Measurements from ENCODE around the gene ANKRD28.
A peak's percentile ranks its signal among the peaks of the same experiment; 100 is the strongest.
"Not testable (repeated sequence)": the region's sequence is repeated elsewhere in the genome, so short reads cannot be mapped to it uniquely, and the experiment has no call there.

The ANKRD28 gene

DNA sequence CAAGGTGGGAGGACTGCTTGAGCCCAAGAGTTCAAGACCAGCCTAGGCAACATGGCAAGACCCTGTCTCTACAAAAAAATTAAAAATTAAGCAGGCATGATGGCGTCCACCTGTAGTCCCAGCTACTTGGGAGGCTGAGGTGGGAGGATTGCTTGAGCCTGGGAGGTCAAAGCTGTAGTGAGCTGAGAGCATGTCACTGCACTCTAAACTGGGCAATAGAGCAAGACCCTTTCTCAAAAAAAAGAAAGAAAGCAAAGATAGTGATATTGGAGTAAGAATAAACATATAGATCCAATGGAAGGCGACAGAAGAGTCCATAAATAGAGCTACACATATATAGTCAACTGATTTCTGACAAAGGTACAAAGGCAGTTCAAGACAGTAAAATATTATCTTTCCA, 21.3 kb upstream of the ANKRD28 start:
- Histone ChIP-seq H2AFZ (ENCODE audit: low read length) (no peak overlapping the region), H3K4me3 (ENCODE audit: low read length, poor library complexity, severe bottlenecking) (no peak overlapping the region), H3F3A (ENCODE audit: low read depth) (no peaks in the 10 kb centered on the region), H3K9me2 (replicated peaks; ENCODE audit: low read depth, low read length) (no peaks in the 10 kb centered on the region), H3K79me2 (ENCODE audit: insufficient read depth, low read length) (peaks cover 86% of the 10 kb centered on the region), H3K36me3 (ENCODE audit: insufficient read depth, low read length) (no peaks in the 10 kb centered on the region), H4K20me1 (ENCODE audit: insufficient read depth, low read length, poor library complexity, severe bottlenecking) (peaks cover 41% of the 10 kb centered on the region), H3K9ac (ENCODE audit: low read depth, low read length, poor library complexity, severe bottlenecking) (no peak overlapping the region), H3K4me2 (ENCODE audit: low read depth, low read length, poor library complexity, severe bottlenecking) (no peak overlapping the region), H3K9me3 (ENCODE audit: insufficient read depth, low read depth, low read length) (no peaks in the 10 kb centered on the region), H3K27me3 (ENCODE audit: insufficient read depth, low read length, poor library complexity, severe bottlenecking) (no peaks in the 10 kb centered on the region), H3K4me1 (ENCODE audit: insufficient read depth, low read length, poor library complexity, severe bottlenecking) (peaks cover 6% of the 10 kb centered on the region)
- TF ChIP-seq EZH2phosphoT487 (IDR thresholded peaks at IDR 0.05; ENCODE audit: borderline replicate concordance) = no peak
- TF ChIP-seq, protein P1, sequence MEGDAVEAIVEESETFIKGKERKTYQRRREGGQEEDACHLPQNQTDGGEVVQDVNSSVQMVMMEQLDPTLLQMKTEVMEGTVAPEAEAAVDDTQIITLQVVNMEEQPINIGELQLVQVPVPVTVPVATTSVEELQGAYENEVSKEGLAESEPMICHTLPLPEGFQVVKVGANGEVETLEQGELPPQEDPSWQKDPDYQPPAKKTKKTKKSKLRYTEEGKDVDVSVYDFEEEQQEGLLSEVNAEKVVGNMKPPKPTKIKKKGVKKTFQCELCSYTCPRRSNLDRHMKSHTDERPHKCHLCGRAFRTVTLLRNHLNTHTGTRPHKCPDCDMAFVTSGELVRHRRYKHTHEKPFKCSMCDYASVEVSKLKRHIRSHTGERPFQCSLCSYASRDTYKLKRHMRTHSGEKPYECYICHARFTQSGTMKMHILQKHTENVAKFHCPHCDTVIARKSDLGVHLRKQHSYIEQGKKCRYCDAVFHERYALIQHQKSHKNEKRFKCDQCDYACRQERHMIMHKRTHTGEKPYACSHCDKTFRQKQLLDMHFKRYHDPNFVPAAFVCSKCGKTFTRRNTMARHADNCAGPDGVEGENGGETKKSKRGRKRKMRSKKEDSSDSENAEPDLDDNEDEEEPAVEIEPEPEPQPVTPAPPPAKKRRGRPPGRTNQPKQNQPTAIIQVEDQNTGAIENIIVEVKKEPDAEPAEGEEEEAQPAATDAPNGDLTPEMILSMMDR (conservative IDR thresholded peaks at IDR 0.05; ENCODE audit: low read length) = no peak

DNA sequence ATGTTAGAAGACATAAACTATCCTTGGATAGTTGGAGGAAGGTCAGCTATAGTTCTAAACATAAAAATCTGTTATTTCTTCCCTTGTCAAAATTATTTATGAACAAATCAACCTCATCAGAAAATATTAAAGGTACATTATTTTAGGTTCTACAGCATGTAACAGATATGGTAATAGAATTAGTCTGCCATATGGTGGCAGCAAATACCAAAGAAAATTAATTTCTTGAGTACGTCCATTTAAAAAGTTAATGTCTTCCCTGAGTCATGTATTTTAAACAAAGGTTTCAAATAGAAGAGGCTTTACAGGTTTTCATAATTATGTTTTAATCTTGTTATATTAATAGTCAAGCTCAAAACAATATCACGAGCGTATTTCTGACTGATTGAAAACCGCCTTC, 17.9 kb upstream of the ANKRD28 start:
- TF ChIP-seq, protein P1 (conservative IDR thresholded peaks at IDR 0.05; ENCODE audit: low read length) = peak; percentile 68
- TF ChIP-seq EZH2phosphoT487 (IDR thresholded peaks at IDR 0.05; ENCODE audit: borderline replicate concordance) = no peak
- H3K79me2 ChIP-seq (ENCODE audit: insufficient read depth, low read length) = peaks cover 82% of the 10 kb centered on the region
- peaks cover 33% of the 10 kb centered on the region for H4K20me1 ChIP-seq (ENCODE audit: insufficient read depth, low read length, poor library complexity, severe bottlenecking)
- H3K4me3 ChIP-seq (ENCODE audit: low read length, poor library complexity, severe bottlenecking) = no peak overlapping the region
- H3K9me2 ChIP-seq (replicated peaks; ENCODE audit: low read depth, low read length) = no peaks in the 10 kb centered on the region
- peaks cover 7% of the 10 kb centered on the region for H3K4me1 ChIP-seq (ENCODE audit: insufficient read depth, low read length, poor library complexity, severe bottlenecking)
- no peaks in the 10 kb centered on the region for H3K9me3 ChIP-seq (ENCODE audit: insufficient read depth, low read depth, low read length)
- no peaks in the 10 kb centered on the region for H3K36me3 ChIP-seq (ENCODE audit: insufficient read depth, low read length)
- H2AFZ ChIP-seq (ENCODE audit: low read length) = no peak overlapping the region
- no peak overlapping the region for H3K9ac ChIP-seq (ENCODE audit: low read depth, low read length, poor library complexity, severe bottlenecking)
- H3K27me3 ChIP-seq (ENCODE audit: insufficient read depth, low read length, poor library complexity, severe bottlenecking) = no peaks in the 10 kb centered on the region
- no peak overlapping the region for H3K4me2 ChIP-seq (ENCODE audit: low read depth, low read length, poor library complexity, severe bottlenecking)
- H3F3A ChIP-seq (ENCODE audit: low read depth) = no peaks in the 10 kb centered on the region

DNA sequence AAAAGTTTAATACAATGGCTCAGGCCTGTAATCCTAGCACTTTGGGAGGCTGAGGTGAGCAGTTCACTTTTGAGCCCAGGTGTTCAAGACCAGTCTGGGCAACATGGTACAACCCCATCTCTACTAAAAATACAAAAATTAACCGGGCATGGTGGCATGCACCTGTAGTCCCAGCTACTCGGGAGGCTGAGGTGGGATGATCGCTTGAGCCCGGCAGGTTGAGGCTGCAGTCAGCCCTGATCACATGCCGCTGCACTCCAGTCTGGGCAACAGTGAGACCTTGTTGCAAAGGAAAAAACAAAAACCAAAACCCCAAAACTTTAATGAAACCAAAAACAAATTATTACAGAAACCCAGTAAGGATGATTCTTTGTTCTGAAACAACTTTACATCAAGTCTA, 15.3 kb upstream of the ANKRD28 start:
- H3K9ac ChIP-seq (ENCODE audit: low read depth, low read length, poor library complexity, severe bottlenecking); H3K4me2 ChIP-seq (ENCODE audit: low read depth, low read length, poor library complexity, severe bottlenecking); H3K9me3 ChIP-seq (ENCODE audit: insufficient read depth, low read depth, low read length); H3K36me3 ChIP-seq (ENCODE audit: insufficient read depth, low read length); H3F3A ChIP-seq (ENCODE audit: low read depth); H3K9me2 ChIP-seq (replicated peaks; ENCODE audit: low read depth, low read length); H3K27me3 ChIP-seq (ENCODE audit: insufficient read depth, low read length, poor library complexity, severe bottlenecking); H2AFZ ChIP-seq (ENCODE audit: low read length); H3K4me3 ChIP-seq (ENCODE audit: low read length, poor library complexity, severe bottlenecking): not testable (repeated sequence)
- Histone ChIP-seq H3K79me2 (ENCODE audit: insufficient read depth, low read length) (peaks cover 81% of the 10 kb centered on the region), H3K4me1 (ENCODE audit: insufficient read depth, low read length, poor library complexity, severe bottlenecking) (peaks cover 31% of the 10 kb centered on the region), H4K20me1 (ENCODE audit: insufficient read depth, low read length, poor library complexity, severe bottlenecking) (peaks cover 28% of the 10 kb centered on the region)

DNA sequence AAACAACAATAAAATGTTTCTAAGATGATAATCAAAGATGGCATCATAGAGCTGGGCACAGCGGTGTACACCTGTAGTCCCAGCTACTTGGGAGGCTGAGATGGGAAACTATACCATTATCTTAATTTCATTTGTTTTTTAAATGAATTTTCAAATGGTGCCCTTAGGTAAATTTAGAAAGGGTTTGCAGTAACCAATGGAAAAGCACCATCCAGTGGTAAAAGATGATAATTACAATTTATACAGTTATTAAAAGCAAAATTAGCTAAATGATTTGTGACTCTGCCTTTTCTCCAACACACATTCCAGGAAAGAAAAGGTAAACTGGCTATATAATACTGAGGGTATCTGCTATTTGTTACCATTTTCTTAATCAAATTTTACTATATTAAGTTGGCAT, 14.4 kb upstream of the ANKRD28 start:
- Histone ChIP-seq H3K9me2 (replicated peaks; ENCODE audit: low read depth, low read length) (no peaks in the 10 kb centered on the region), H3K9ac (ENCODE audit: low read depth, low read length, poor library complexity, severe bottlenecking) (no peak overlapping the region), H3K9me3 (ENCODE audit: insufficient read depth, low read depth, low read length) (no peaks in the 10 kb centered on the region), H2AFZ (ENCODE audit: low read length) (no peak overlapping the region), H3K4me2 (ENCODE audit: low read depth, low read length, poor library complexity, severe bottlenecking) (no peak overlapping the region), H3K27me3 (ENCODE audit: insufficient read depth, low read length, poor library complexity, severe bottlenecking) (no peaks in the 10 kb centered on the region), H3K4me3 (ENCODE audit: low read length, poor library complexity, severe bottlenecking) (no peak overlapping the region), H3K36me3 (ENCODE audit: insufficient read depth, low read length) (no peaks in the 10 kb centered on the region), H3K4me1 (ENCODE audit: insufficient read depth, low read length, poor library complexity, severe bottlenecking) (peaks cover 34% of the 10 kb centered on the region), H3K79me2 (ENCODE audit: insufficient read depth, low read length) (peaks cover 83% of the 10 kb centered on the region), H4K20me1 (ENCODE audit: insufficient read depth, low read length, poor library complexity, severe bottlenecking) (peaks cover 23% of the 10 kb centered on the region), H3F3A (ENCODE audit: low read depth) (no peaks in the 10 kb centered on the region)
- TF ChIP-seq EZH2phosphoT487 (IDR thresholded peaks at IDR 0.05; ENCODE audit: borderline replicate concordance) = no peak
- TF ChIP-seq, protein P1 (conservative IDR thresholded peaks at IDR 0.05; ENCODE audit: low read length) = peak; percentile 61
